SK-N-MC (cell line): Measurements from ENCODE around the gene SCNN1B.
A peak's percentile ranks its signal among the peaks of the same experiment; 100 is the strongest.
"Not testable (repeated sequence)": the region's sequence is repeated elsewhere in the genome, so short reads cannot be mapped to it uniquely, and the experiment has no call there.

ENCODE experiments used
- DNase-seq: peaks from one replicate; pipeline ENCODE4 v3.0.0-alpha.2; 2011; ENCODE audit warnings: low read depth, low spot score
- H3K27ac ChIP-seq: fragments of 200-600 bp; sonication (generic); 2 replicates; pipeline ENCODE4 v1.5.1; 2016; ENCODE audit warnings: mixed run types
- H3K36me3 ChIP-seq: fragments of 200-600 bp; sonication (generic); 2 replicates; pipeline ENCODE4 v1.6.1; 2017; ENCODE audit warnings: antibody characterized with exemption, low read length, mixed read lengths; ENCODE audit not compliant: insufficient read depth
- H3K4me3 ChIP-seq: fragments of 200-600 bp; sonication (generic); 2 replicates; pipeline ENCODE4 v1.5.1; 2016
- H3K9ac ChIP-seq: fragments of 200-600 bp; sonication (generic); 2 replicates; pipeline ENCODE4 v1.8.0; 2017; ENCODE audit warnings: mixed run types, mixed read lengths; ENCODE audit not compliant: insufficient read length
- H3K9me3 ChIP-seq: fragments of 200-600 bp; sonication (generic); 2 replicates; pipeline ENCODE4 v1.6.1; 2017; ENCODE audit warnings: low read depth, mild to moderate bottlenecking, antibody characterized with exemption, low read length, moderate library complexity, mixed read lengths
- EZH2 ChIP-seq: fragments of 200-600 bp; sonication (generic); IDR thresholded peaks from one replicate; pipeline ENCODE4 v1.6.1; 2017; ENCODE audit warnings: antibody characterized with exemption
- FOXP2 ChIP-seq: optimal IDR thresholded peaks from 2 replicates; pipeline ENCODE3; 2011; ENCODE audit warnings: mild to moderate bottlenecking, moderate library complexity; ENCODE audit not compliant: insufficient read depth; ENCODE audit errors: extremely low read length, control extremely low read depth
- POLR2AphosphoS5 ChIP-seq: IDR thresholded peaks from 2 replicates; pipeline ENCODE4 v1.6.1; 2012; ENCODE audit warnings: mild to moderate bottlenecking, low read depth, low read length, borderline replicate concordance

Gene SCNN1B, protein sequence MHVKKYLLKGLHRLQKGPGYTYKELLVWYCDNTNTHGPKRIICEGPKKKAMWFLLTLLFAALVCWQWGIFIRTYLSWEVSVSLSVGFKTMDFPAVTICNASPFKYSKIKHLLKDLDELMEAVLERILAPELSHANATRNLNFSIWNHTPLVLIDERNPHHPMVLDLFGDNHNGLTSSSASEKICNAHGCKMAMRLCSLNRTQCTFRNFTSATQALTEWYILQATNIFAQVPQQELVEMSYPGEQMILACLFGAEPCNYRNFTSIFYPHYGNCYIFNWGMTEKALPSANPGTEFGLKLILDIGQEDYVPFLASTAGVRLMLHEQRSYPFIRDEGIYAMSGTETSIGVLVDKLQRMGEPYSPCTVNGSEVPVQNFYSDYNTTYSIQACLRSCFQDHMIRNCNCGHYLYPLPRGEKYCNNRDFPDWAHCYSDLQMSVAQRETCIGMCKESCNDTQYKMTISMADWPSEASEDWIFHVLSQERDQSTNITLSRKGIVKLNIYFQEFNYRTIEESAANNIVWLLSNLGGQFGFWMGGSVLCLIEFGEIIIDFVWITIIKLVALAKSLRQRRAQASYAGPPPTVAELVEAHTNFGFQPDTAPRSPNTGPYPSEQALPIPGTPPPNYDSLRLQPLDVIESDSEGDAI

DNA sequence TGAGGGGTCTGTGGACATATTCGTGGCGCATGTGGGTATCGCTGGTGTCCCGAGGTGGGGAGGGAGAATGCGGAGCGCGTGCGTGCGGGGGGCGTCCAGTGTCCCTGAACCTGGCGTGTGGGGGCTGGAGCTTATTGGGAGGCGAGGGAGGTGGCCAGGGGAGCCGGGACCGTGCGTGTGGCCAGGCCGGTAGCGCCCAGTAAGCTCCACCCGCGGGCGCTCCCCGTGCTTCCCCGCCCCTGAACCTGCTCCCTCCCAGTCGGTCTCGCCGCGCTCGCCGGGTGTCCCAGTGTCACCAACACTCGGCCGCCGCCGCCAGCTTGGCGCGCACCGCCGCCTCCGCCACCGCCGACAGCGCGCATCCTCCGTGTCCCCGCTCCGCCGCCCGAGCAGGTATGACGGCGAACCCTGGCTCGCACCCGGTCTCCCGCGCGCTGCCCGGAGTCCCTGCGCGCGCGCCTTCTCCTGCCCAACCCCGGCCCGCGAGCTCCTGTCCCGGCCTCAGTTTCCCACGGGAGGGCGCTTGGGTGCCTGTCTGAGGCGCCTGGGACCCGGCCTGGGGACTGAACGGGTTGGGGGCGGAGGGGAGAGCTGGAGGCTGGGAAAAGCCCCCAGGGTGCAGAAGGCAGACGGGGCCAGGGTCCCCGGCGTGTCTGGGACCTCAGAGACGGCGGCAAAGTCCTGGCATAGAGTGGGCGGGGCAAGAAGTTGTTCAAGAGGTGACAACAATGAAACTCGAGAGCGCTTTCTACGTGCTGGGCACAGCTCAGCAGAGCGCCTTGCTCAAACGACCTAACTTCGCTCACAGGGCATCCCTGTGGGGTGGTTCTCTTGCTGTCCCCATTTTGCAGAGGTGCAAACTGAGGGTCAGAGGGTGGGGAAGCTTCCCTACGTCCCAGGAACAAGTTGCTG, at the start of gene SCNN1B:
Gene SCNN1B (plus strand): TSS at position 258 of the 912 bp plus-strand sequence. CDS start 46,298 bp downstream, outside the sequence.
- Histone ChIP-seq H3K27ac (no peak within 1 kb of the TSS), H3K36me3 (no peaks in the 10 kb centered on the region), H3K9me3 (no peaks in the 10 kb centered on the region), H3K4me3 (peak within 1 kb of the TSS; percentile 60), H3K9ac (no peak within 1 kb of the TSS)
- TF ChIP-seq EZH2 (no peak), FOXP2 (no peak), POLR2AphosphoS5 (no peak)
- no peak for DNase-seq

DNA sequence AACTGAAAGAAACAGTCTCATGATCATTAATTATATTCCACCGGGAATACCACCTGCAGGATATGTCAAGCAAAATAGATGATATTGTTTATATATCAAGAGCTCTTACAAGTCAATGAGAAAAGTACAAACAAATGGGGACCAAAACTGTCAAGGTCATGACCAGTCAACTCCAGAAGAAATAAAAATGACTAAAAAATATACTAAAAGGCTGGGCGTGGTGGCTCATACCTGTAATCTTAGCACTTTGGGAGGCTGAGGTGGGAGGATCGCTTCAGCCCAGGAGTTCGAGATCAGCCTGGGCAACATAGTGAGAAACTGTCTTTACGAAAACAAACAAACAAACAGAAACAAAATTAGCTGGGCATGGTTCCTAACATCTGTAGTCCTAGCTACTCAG, 49.8 kb upstream of the SCNN1B start:
- no peak overlapping the region for H3K4me3 ChIP-seq

DNA sequence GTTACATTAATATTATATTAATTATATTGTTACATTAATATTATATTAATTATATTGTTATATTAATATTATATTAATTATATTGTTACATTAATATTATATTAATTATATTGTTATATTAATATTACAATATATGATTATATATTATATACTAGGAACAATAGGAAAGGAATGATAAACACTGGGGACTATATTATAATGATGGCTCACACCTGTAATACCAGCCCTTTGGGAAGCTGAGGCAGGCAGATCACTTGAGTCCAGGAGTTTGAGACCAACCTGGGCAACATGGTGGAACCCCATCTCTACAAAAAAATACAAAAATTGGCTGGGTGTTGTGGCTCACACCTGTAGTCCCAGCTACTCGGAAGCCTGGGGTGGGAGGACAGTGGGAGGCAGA, 48.5 kb upstream of the SCNN1B start:
- H3K9me3 ChIP-seq, H3K36me3 ChIP-seq, H3K27ac ChIP-seq, DNase-seq, H3K9ac ChIP-seq, H3K4me3 ChIP-seq: not testable (repeated sequence)

More for the DNA sequence above, 49.8 kb upstream of the SCNN1B start:
- Histone ChIP-seq H3K36me3 (no peaks in the 10 kb centered on the region), H3K9ac (no peak overlapping the region), H3K9me3 (no peaks in the 10 kb centered on the region), H3K27ac (no peak overlapping the region)
- TF ChIP-seq FOXP2 (no peak), EZH2 (no peak), POLR2AphosphoS5 (no peak)
- DNase-seq = no peak

DNA sequence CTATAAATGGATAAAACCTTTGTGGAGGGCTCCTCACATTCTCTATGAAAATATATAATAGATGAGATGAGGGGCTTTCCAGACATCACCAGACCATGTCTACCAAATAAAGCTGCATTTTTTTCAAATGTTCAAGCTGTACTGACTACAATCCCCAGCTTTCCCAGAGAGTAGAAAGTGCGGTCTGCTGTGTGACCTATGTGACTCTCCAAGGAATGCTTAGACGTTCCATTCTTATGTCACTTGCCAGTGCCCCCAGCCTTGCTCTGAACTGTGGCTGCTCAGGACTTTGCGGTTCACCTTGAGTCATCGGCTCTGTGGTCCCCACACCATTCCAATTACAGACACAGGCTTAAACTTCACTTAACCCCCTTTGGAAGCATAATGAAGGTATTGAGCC, 47.8 kb upstream of the SCNN1B start:
- H3K9ac ChIP-seq = no peak overlapping the region
- DNase-seq = no peak
- TF ChIP-seq EZH2 = no peak
- TF ChIP-seq FOXP2 = no peak
- no peak for TF ChIP-seq POLR2AphosphoS5
- H3K4me3 ChIP-seq = no peak overlapping the region
- no peak overlapping the region for H3K27ac ChIP-seq
- no peaks in the 10 kb centered on the region for H3K36me3 ChIP-seq
- H3K9me3 ChIP-seq = no peaks in the 10 kb centered on the region

DNA sequence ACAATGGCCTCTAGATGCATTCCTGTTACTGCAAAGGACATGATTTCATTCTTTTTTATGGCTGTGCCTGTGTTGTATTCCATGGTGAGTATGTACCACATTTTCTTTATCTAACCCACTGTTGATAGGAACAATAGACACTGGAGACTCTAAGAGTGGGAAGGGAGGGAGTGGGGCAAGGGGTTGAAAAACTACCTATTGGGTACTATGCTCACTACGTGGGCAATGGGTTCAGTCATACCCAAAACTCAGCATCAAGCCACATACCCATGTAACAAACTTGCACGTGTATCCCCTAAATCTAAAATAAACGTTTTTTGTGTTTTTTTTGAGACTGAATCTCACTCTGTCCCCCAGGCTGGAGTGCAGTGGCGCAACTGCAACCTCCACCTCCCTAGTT, 47.1 kb upstream of the SCNN1B start:
- no peak for DNase-seq
- TF ChIP-seq EZH2 (no peak), POLR2AphosphoS5 (no peak), FOXP2 (no peak)
- no peaks in the 10 kb centered on the region for H3K36me3 ChIP-seq
- no peak overlapping the region for H3K27ac ChIP-seq
- H3K4me3 ChIP-seq = no peak overlapping the region
- no peak overlapping the region for H3K9ac ChIP-seq
- no peaks in the 10 kb centered on the region for H3K9me3 ChIP-seq

DNA sequence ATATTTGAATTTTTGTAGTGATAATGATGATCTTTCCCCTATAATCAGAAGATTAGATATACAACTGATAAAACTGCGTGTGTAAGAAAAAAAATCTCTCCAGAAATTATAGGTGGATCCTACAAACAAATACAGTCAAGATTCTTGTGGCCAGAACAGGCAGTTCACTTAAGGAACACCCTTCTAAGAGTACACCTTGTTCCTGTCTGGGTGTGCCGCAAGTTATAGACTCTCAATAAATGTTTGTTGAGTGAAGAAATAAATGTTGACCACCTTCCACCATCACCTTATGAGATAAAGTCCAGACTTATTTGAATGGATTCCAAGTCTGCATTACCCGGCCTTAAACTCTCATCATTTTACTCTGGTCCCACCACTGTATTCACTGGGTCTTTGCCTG, 45.7 kb upstream of the SCNN1B start:
- no peak overlapping the region for H3K4me3 ChIP-seq
- no peak for DNase-seq
- no peaks in the 10 kb centered on the region for H3K36me3 ChIP-seq
- TF ChIP-seq EZH2 (no peak), POLR2AphosphoS5 (no peak), FOXP2 (no peak)
- H3K9me3 ChIP-seq = no peaks in the 10 kb centered on the region
- H3K27ac ChIP-seq = no peak overlapping the region
- no peak overlapping the region for H3K9ac ChIP-seq

DNA sequence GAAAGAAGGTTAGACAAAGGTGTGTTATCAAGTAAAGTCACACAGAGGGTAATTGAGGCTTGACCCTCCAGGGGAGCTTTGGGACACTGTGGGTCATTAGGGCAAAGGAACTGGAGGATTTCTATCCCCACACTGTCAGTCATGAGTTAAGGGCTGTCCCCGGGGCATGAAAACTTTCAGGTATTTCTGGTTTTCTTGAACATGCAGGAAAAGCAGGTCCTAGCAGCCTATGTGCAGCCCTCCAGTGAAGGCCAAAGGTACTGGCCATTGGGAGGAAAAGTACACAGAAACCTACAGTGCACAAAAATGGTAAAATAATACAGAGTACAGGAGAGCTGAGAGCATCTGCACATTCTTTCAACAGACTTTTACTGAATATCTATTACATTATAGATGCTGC, 44.4 kb upstream of the SCNN1B start:
- Histone ChIP-seq H3K9me3 (no peaks in the 10 kb centered on the region), H3K27ac (no peak overlapping the region), H3K4me3 (no peak overlapping the region), H3K9ac (no peak overlapping the region), H3K36me3 (no peaks in the 10 kb centered on the region)
- DNase-seq = no peak
- no peak for TF ChIP-seq EZH2
- no peak for TF ChIP-seq POLR2AphosphoS5
- no peak for TF ChIP-seq FOXP2

DNA sequence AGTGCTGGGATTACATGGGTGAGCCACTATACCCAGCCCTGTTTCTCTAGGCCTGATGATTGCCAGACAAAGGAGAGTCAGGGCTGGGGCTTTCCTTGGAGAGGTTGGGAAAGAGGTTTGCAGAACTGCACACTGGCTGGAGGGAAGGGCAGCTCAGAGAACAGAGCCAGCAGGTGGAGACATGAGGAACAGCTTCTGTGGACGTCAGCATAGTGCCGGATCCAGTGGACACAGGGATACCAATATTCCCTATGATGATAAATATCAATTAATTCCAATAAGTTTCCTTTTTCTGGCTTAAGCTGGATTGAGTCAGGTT, 43.2 kb upstream of the SCNN1B start:
- no peak for TF ChIP-seq FOXP2
- no peak for TF ChIP-seq POLR2AphosphoS5
- TF ChIP-seq EZH2 = no peak
- Histone ChIP-seq H3K9ac (no peak overlapping the region), H3K9me3 (no peaks in the 10 kb centered on the region), H3K27ac (no peak overlapping the region), H3K36me3 (no peaks in the 10 kb centered on the region), H3K4me3 (no peak overlapping the region)
- DNase-seq = no peak

DNA sequence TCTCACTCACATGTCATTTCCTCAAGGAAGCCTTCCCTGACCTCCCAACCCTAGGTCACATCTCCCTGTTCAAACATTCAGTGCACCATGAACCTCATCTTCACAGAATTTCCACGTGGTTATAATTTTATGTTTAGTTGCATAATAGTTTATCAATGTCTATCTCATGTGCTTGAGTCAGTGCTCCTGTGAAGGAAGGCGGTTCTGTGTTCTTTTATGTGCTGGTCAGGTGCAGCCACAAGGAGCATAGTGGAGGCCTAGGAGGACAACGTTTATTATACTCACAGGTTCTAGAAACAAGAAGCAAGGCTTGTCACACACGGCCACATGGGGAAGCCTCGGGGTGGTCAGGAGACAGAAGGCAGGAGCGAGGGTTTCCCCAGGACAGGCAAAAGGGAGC, 34.5 kb upstream of the SCNN1B start:
- no peak for DNase-seq
- H3K9ac ChIP-seq = no peak overlapping the region
- H3K27ac ChIP-seq = no peak overlapping the region
- H3K36me3 ChIP-seq = no peaks in the 10 kb centered on the region
- TF ChIP-seq EZH2 = no peak
- no peak for TF ChIP-seq POLR2AphosphoS5
- no peak for TF ChIP-seq FOXP2
- no peaks in the 10 kb centered on the region for H3K9me3 ChIP-seq
- no peak overlapping the region for H3K4me3 ChIP-seq
